Tibial nerve (tissue), 4 donors: ENCODE measurements around the gene FAM107B.

Experiments used
- EP300 ChIP-seq, 2 donors: sonication (generic); formaldehyde crosslinking; IDR thresholded peaks; one replicate each; pipeline ENCODE4 v1.6.1; 2017; ENCODE audit warnings: antibody characterized with exemption in 2 of 2, mild to moderate bottlenecking in 1 of 2
- POLR2A ChIP-seq, 2 donors: fragments of 450-650 bp; IDR thresholded peaks; one replicate each; pipeline ENCODE4 v1.6.1; 2017; ENCODE audit warnings: antibody characterized with exemption in 2 of 2, mild to moderate bottlenecking in 2 of 2, moderate library complexity in 2 of 2
- TF ChIP-seq, protein P1 (sequence below), 5 experiments: fragments of 200-600 bp in 3 of 5; fragments of 450-650 bp in 2 of 5; sonication (generic) in 3 of 5; IDR thresholded peaks; one replicate each; pipeline ENCODE4 v1.5.1; 2016 to 2019; ENCODE audit warnings: antibody characterized with exemption in 5 of 5, mild to moderate bottlenecking in 3 of 5, moderate library complexity in 2 of 5

DNA sequence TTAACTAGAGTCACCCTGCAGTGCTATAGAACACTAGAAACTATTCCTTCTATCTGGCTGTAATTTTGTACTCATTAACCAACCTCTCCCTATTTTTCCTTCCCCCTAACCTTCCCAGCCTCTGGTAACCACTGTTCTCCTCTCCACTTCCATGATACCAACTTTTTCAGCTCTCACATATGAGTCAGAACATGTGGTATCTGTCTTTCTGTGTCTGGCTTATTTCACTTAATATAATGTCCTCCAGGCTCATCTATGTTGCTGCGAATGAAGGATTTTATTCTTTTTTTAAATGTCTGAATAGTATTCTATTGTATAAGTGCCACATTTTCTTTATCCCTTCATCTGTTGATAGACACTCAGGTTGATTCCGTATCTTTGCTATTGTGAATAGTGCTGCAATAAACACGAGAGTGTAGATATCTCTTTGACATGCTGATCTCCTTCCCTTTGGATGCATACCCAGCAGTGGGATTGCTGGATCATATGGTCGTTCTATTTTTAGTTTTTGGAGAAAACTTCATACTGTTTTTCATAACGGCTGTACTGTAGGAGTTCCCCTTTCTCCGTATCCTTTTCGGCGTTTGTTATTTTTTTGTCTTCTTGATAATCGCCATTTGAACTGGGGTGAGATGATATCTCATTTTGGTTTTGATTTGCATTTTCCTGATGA, 101.4 kb downstream of the FAM107B start:
- TF ChIP-seq, protein P1, sequence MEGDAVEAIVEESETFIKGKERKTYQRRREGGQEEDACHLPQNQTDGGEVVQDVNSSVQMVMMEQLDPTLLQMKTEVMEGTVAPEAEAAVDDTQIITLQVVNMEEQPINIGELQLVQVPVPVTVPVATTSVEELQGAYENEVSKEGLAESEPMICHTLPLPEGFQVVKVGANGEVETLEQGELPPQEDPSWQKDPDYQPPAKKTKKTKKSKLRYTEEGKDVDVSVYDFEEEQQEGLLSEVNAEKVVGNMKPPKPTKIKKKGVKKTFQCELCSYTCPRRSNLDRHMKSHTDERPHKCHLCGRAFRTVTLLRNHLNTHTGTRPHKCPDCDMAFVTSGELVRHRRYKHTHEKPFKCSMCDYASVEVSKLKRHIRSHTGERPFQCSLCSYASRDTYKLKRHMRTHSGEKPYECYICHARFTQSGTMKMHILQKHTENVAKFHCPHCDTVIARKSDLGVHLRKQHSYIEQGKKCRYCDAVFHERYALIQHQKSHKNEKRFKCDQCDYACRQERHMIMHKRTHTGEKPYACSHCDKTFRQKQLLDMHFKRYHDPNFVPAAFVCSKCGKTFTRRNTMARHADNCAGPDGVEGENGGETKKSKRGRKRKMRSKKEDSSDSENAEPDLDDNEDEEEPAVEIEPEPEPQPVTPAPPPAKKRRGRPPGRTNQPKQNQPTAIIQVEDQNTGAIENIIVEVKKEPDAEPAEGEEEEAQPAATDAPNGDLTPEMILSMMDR (IDR thresholded peaks at IDR 0.05), result no peak
- TF ChIP-seq EP300 (IDR thresholded peaks at IDR 0.05), result no peak
- no peak for TF ChIP-seq POLR2A (IDR thresholded peaks at IDR 0.05)
